ENCODE results near the gene KIZ.
"Not testable (repeated sequence)": the region's sequence is repeated elsewhere in the genome, so short reads cannot be mapped to it uniquely, and the experiment has no call there.

Gene KIZ

GRCh38 chr20:21141825-21142224 is 15.9 kb downstream of the KIZ start:
- DNase-seq = no peak

GRCh38 chr20:21143194-21143890 is 17.5 kb downstream of the KIZ start:
- no peak for DNase-seq

- no peak for DNase-seq
Observed at GRCh38 chr20:21145424-21145823, 19.5 kb downstream of the KIZ start.

GRCh38 chr20:21146215-21146614 is 20.3 kb downstream of the KIZ start:
- DNase-seq = no peak

- DNase-seq = no peak
Observed at GRCh38 chr20:21147593-21147992, 21.7 kb downstream of the KIZ start.

GRCh38 chr20:21149344-21149743 is 23.5 kb downstream of the KIZ start:
- no peak for DNase-seq

- peak in 1 of 2 donors; percentile 9 for DNase-seq
Observed at GRCh38 chr20:21151791-21152190, 25.9 kb downstream of the KIZ start.

GRCh38 chr20:21154692-21155091 is 28.8 kb downstream of the KIZ start:
- DNase-seq = no peak

- DNase-seq = no peak
Observed at GRCh38 chr20:21155268-21155667, 29.4 kb downstream of the KIZ start.

GRCh38 chr20:21156266-21156665 is 30.4 kb downstream of the KIZ start:
- DNase-seq = no peak

GRCh38 chr20:21157006-21157405 is 31.1 kb downstream of the KIZ start:
- DNase-seq = no peak

GRCh38 chr20:21159658-21160380 is 33.9 kb downstream of the KIZ start:
- no peak for DNase-seq

GRCh38 chr20:21161926-21162325 is 36.0 kb downstream of the KIZ start:
- no peak for DNase-seq

GRCh38 chr20:21162631-21163030 is 36.7 kb downstream of the KIZ start:
- DNase-seq = no peak

- no peak for DNase-seq
Observed at GRCh38 chr20:21166801-21167200, 40.9 kb downstream of the KIZ start.

GRCh38 chr20:21167261-21167660 is 41.4 kb downstream of the KIZ start:
- DNase-seq = no peak

- DNase-seq = not testable (repeated sequence)
Observed at GRCh38 chr20:21168061-21168460, 42.2 kb downstream of the KIZ start.

GRCh38 chr20:21172626-21173025 is 46.7 kb downstream of the KIZ start:
- DNase-seq = no peak

GRCh38 chr20:21173485-21173884 is 47.6 kb downstream of the KIZ start:
- DNase-seq = no peak

- DNase-seq = no peak
Observed at GRCh38 chr20:21174516-21175239, 48.8 kb downstream of the KIZ start.

GRCh38 chr20:21175433-21175832 is 49.6 kb downstream of the KIZ start:
- no peak for DNase-seq

- no peak for DNase-seq
Observed at GRCh38 chr20:21177767-21178166, 51.9 kb downstream of the KIZ start.

GRCh38 chr20:21179757-21180156 is 53.9 kb downstream of the KIZ start:
- no peak for DNase-seq

GRCh38 chr20:21180248-21180647 is 54.4 kb downstream of the KIZ start:
- DNase-seq = no peak

All from hippocampal formation (tissue), 2 donors.